ENCODE results near the gene BBS9. TPM values are rescaled to one million over a fixed set of nuclear protein-coding genes. Genes with fewer than 3 reads are reported as not detected.

Gene BBS9
- total and polyA plus RNA-seq, 2 of the 4 experiments (the other 2 are of a cell fraction), result 7.9 to 9.5 TPM

DNA sequence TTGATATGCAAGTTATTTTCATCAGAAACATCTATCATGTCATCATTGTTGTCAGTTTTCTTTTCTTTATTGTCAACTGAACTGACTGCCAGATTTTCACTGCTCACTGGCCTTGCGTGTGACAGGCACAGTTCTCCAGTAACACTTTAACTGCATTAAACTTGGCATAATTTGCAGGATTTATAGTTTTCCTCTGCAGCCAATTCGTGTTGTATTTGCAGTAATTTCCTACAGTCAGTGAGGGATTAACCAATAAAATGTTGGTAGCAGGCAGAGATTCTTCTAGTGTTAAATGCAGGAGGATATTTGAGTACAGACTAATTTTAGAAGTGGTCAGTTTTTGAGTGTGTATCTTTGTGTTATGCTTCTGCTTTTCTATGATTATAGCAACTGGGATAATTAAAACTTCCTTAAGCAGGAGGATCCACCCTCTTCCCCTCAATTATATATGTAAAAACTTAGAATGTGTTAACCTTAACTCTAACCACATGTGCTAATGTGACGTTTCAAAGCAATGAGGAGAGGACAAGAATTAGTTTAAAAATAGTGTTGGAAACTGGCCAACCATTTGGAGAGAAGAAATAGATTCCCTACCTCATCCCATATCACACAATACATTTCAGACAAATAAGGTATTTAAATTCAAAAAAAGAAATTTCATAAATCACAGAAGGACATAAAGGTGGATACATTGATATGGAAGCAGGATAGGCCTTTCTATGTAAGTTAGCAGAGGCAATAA lies 410.5 kb downstream of the BBS9 start:
- no peak overlapping the region for H3K4ac ChIP-seq (ENCODE audit: low read depth, low read length)
- no TSS peak for BruUV-seq (replicated peaks)
- H4K91ac ChIP-seq (ENCODE audit: insufficient read depth, low read depth, low read length), result no peak overlapping the region
- no peaks in the 10 kb centered on the region for H4K20me1 ChIP-seq (ENCODE audit: insufficient read depth, low read length)
- dilution Hi-C loops (cut with HindIII; ENCODE audit: low sequenced_read_pairs, unreplicated experiment), result no loop called here
- intact Hi-C loops (cut with micrococcal nuclease), result no loop called here
- ATAC-seq (ENCODE audit: low read depth) (no peak), DNase-seq (no peak)
- no peak overlapping the region for H2BK15ac ChIP-seq (ENCODE audit: low read depth, low read length)
- no peak overlapping the region for H3K4me2 ChIP-seq (ENCODE audit: low read depth, low read length)
- in situ Hi-C loops (cut with MboI; ENCODE audit: low sequenced_read_pairs), result no loop called here
- no peaks in the 10 kb centered on the region for H3K27me3 ChIP-seq (ENCODE audit: control insufficient read depth, insufficient read depth, low read length)
- no peaks in the 10 kb centered on the region for H3K36me3 ChIP-seq (ENCODE audit: control insufficient read depth, insufficient read depth, low read length)
- no peak overlapping the region for H2AFZ ChIP-seq (replicated peaks; ENCODE audit: low read length, poor library complexity)
- ChIA-PET CTCF (no interaction called here), POLR2A (ENCODE audit: unreplicated experiment) (no interaction called here)
- H4K8ac ChIP-seq (ENCODE audit: low read depth in 2 of 2, low read length in 2 of 2), result no peak overlapping the region
- no peak overlapping the region for H2BK20ac ChIP-seq (ENCODE audit: low read depth, low read length)
- H3K56ac ChIP-seq (ENCODE audit: extremely low read depth, insufficient read depth, low read length), result no peak overlapping the region
- H4K5ac ChIP-seq (ENCODE audit: low read depth, low read length), result no peak overlapping the region
- H3K4me1 ChIP-seq (ENCODE audit: control insufficient read depth, insufficient read depth, low read length), result peaks cover 3% of the 10 kb centered on the region; the same call in 1 of the 2 replicates
- WGBS, 2 experiments (ENCODE audit: extremely low coverage in 2 of 2, insufficient read length in 1 of 2), result no CpG with 5 or more reads among the region's 3 CpGs
- no peak overlapping the region for H3K23ac ChIP-seq (ENCODE audit: low read depth, low read length)
- H2AK9ac ChIP-seq (replicated peaks; ENCODE audit: low read depth, low read length, poor library complexity), result no peak overlapping the region
- no peaks in the 10 kb centered on the region for H3K9me1 ChIP-seq (ENCODE audit: insufficient read depth, low read length)
- no peak overlapping the region for H2AK5ac ChIP-seq (ENCODE audit: low read depth, low read length)
- no peak overlapping the region for H2BK5ac ChIP-seq (ENCODE audit: low read depth, low read length, poor library complexity, severe bottlenecking)
- H3K27ac ChIP-seq (ENCODE audit: insufficient read depth, low read length), result no peak overlapping the region
- H3K14ac ChIP-seq (replicated peaks; ENCODE audit: low read depth, low read length), result no peak overlapping the region
- H3K9ac ChIP-seq (ENCODE audit: low read depth, low read length), result no peak overlapping the region
- H2BK120ac ChIP-seq (ENCODE audit: low read depth, low read length), result no peak overlapping the region
- H3K18ac ChIP-seq (ENCODE audit: low read depth, low read length), result no peak overlapping the region
- H3K9me3 ChIP-seq (ENCODE audit: control insufficient read depth, insufficient read depth, low read length), result no peaks in the 10 kb centered on the region
- TF ChIP-seq RCOR1 (IDR thresholded peaks at IDR 0.05; ENCODE audit: insufficient replicate concordance, low read length) (no peak), BHLHE40 (IDR thresholded peaks at IDR 0.05; ENCODE audit: low read depth, low read length) (no peak), RAD21 (IDR thresholded peaks at IDR 0.05; ENCODE audit: low read length) (no peak), RFX5 (IDR thresholded peaks at IDR 0.05; ENCODE audit: low read depth, low read length) (no peak), SMC3 (IDR thresholded peaks at IDR 0.05; ENCODE audit: low read depth, low read length) (no peak), MXI1 (IDR thresholded peaks at IDR 0.05; ENCODE audit: borderline replicate concordance, low read depth, low read length) (no peak), CEBPB (IDR thresholded peaks at IDR 0.05; ENCODE audit: low read depth, low read length) (no peak), ELK1 (IDR thresholded peaks at IDR 0.05; ENCODE audit: borderline replicate concordance, low read depth, low read length) (no peak), NFE2L2 (IDR thresholded peaks at IDR 0.05; ENCODE audit: low read depth, low read length) (no peak)
- H3K79me1 ChIP-seq (ENCODE audit: low read depth in 1 of 2, low read length in 2 of 2), result no peaks in the 10 kb centered on the region
- H3K4me3 ChIP-seq (ENCODE audit: insufficient read depth, low read depth, low read length), result no peak overlapping the region
